Lung (tissue), 12 donors: ENCODE results near the gene RNU5D-1. TPM values are rescaled to one million over a fixed set of nuclear protein-coding genes. Genes with fewer than 3 reads are reported as not detected.

Source experiments
- ATAC-seq: fragments of 200-7000 bp; cut with Tn5 transposase; one replicate; pipeline ENCODE4 v1.9.1; 2020; ENCODE audit warnings: moderate number of reproducible peaks; ENCODE audit not compliant: insufficient read depth, low FRiP score
- DNase-seq, 3 donors: peaks; one replicate each; pipeline ENCODE4 v3.0.0-alpha.2; 2013 to 2017
- H3K27ac ChIP-seq, 2 donors: one replicate each; pipeline ENCODE4 v1.5.1; 2013; ENCODE audit warnings: mild to moderate bottlenecking in 2 of 2, moderate library complexity in 2 of 2, control low read depth in 1 of 2, inconsistent platforms in 1 of 2, low read depth in 1 of 2, low read length in 1 of 2
- H3K27me3 ChIP-seq, 3 donors: one replicate each; pipeline ENCODE4 v1.5.1; 2013; ENCODE audit warnings: low read length in 2 of 3; ENCODE audit not compliant: control insufficient read depth in 3 of 3, insufficient read depth in 3 of 3
- H3K36me3 ChIP-seq, 4 donors: one replicate each; pipeline ENCODE4 v1.5.1; 2013; ENCODE audit warnings: low read length in 4 of 4, mild to moderate bottlenecking in 1 of 4, moderate library complexity in 1 of 4; ENCODE audit not compliant: control insufficient read depth in 4 of 4, insufficient read depth in 4 of 4
- H3K4me1 ChIP-seq, 5 donors: one replicate each; pipeline ENCODE4 v1.5.1; 2013; ENCODE audit warnings: low read length in 5 of 5, mild to moderate bottlenecking in 2 of 5, moderate library complexity in 1 of 5; ENCODE audit not compliant: control insufficient read depth in 5 of 5, insufficient read depth in 5 of 5
- H3K4me3 ChIP-seq: one replicate; pipeline ENCODE4 v1.5.1; 2013; ENCODE audit warnings: mild to moderate bottlenecking, control low read depth, moderate library complexity
- H3K9ac ChIP-seq, 2 donors: one replicate each; pipeline ENCODE4 v1.5.1; 2013; ENCODE audit warnings: low read length in 2 of 2, control low read depth in 1 of 2; ENCODE audit not compliant: insufficient read depth in 1 of 2
- H3K9me3 ChIP-seq, 4 donors: one replicate each; pipeline ENCODE4 v1.5.1; 2013; ENCODE audit warnings: low read length in 3 of 4, mild to moderate bottlenecking in 1 of 4, moderate library complexity in 1 of 4; ENCODE audit not compliant: control insufficient read depth in 4 of 4, insufficient read depth in 3 of 4
- CTCF ChIP-seq: IDR thresholded peaks from 2 replicates; pipeline ENCODE4 v1.5.1; 2012; ENCODE audit warnings: mild to moderate bottlenecking; ENCODE audit errors: control extremely low read depth, extremely low read depth
- WGBS, 2 donors: extraction: QIAGEN DNeasy Blood & Tissue Kit; methylation state at CpG; one replicate each; pipeline ENCODE4 v1.1.7; 2013; 5-methylcytosine and 5-hydroxymethylcytosine counted together
- polyA plus RNA-seq, 2 donors: library from polyadenylated mRNA; stranded (reverse); fragments of 200-250 nt; gene quantifications; one replicate each; pipeline ENCODE4 v1.2.1, GENCODE V29; 2013
- total RNA-seq, 2 donors: library from RNA; depleted of rRNA in 1 of 2; stranded (reverse); fragments of >200 nt in 1 of 2; gene quantifications; one replicate each; pipeline ENCODE4 v1.2.1, GENCODE V29; 2014 to 2021
- donor health status: control.
- donor health status: control.
- donor health status: Bipolar disorder and iron deficiency.
- donor health status: healthy.
- donor health status: DM: yes; HTN: yes; CAD: no.

Gene RNU5D-1
- total and polyA plus RNA-seq, 4 donors: not detected

GRCh38 chr1:44721485-44722361 lies 9.2 kb downstream of the RNU5D-1 start:
- ATAC-seq: peak; percentile 88
- H3K4me3 ChIP-seq: no peak overlapping the region
- peak overlapping the region in 1 of 2 donors; percentile 68 for H3K27ac ChIP-seq
- H3K27me3 ChIP-seq: no peaks in the 10 kb centered on the region
- H3K36me3 ChIP-seq: no peaks in the 10 kb centered on the region
- H3K4me1 ChIP-seq: peaks cover 0 to 12% (median 1%) of the 10 kb centered on the region in 5 donors
- no peaks in the 10 kb centered on the region for H3K9me3 ChIP-seq
- H3K9ac ChIP-seq: no peak overlapping the region
- 14 to 31% methylated on average over 14 of the region's 14 CpGs for WGBS, 2 donors
- TF ChIP-seq CTCF: no peak
- peak; percentile 63 to 89 (median 86) for DNase-seq

- Histone ChIP-seq H3K36me3 (no peaks in the 10 kb centered on the region), H3K27me3 (no peaks in the 10 kb centered on the region), H3K9ac (no peak overlapping the region), H3K9me3 (no peaks in the 10 kb centered on the region), H3K27ac (no peak overlapping the region), H3K4me1 (peaks cover 0 to 12% (median 1%) of the 10 kb centered on the region in 5 donors), H3K4me3 (no peak overlapping the region)
- ATAC-seq (no peak), DNase-seq (no peak)
- no peak for TF ChIP-seq CTCF
- WGBS, 2 donors: 85 to 95% methylated on average over 4 of the region's 4 CpGs
Measured at GRCh38 chr1:44720281-44720680, 10.7 kb downstream of the RNU5D-1 start.

DNA sequence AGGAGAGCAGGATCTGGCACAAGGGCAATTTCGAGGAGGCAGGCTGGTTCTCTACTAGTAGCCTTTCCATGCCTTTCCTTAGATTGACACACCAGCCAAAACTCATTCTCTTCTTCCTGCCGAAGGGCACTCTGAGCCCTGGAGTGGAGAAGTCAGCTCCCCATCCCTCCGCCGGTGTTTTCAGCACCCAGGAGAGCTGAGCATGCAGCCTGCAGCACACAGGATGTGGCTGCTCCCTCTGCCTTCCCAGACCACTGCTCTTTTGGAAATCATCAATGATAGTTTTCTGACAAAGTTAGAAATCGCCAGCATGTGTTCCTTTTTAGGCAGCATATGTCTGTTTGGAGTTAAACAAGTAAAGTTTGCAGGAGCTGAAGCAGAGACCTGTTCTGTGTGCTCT lies 11.7 kb downstream of the RNU5D-1 start:
- WGBS, 2 donors: 54 to 75% methylated on average over 5 of the region's 5 CpGs
- no peaks in the 10 kb centered on the region for H3K36me3 ChIP-seq
- H3K9ac ChIP-seq: no peak overlapping the region
- no peaks in the 10 kb centered on the region for H3K9me3 ChIP-seq
- ATAC-seq (no peak), DNase-seq (no peak)
- no peaks in the 10 kb centered on the region for H3K27me3 ChIP-seq
- H3K27ac ChIP-seq: no peak overlapping the region
- H3K4me3 ChIP-seq: no peak overlapping the region
- TF ChIP-seq CTCF: no peak
- H3K4me1 ChIP-seq: peaks cover 0 to 12% (median 1%) of the 10 kb centered on the region in 5 donors
